CD4-positive, alpha-beta T cell (primary cell): ENCODE measurements around the gene ROCK1. TPM values are rescaled to one million over a fixed set of nuclear protein-coding genes. Genes with fewer than 3 reads are reported as not detected.

Source experiments
- ATAC-seq: fragments of 200-7000 bp; cut with Tn5 transposase; one replicate; pipeline ENCODE4 v1.10.0; 2022; ENCODE audit warnings: mild to moderate bottlenecking; ENCODE audit not compliant: poor library complexity
- CTCF ChIA-PET: fragments of 350-600 bp; sonication (Branson Sonifier 250); formaldehyde crosslinking; loops from one replicate; lab custom pipeline; 2021; ENCODE audit warnings: antibody characterized with exemption, inconsistent platforms; lab: Charles Lee
- POLR2A ChIA-PET: fragments of 350-600 bp; sonication (Branson Sonifier 250); formaldehyde crosslinking; loops from one replicate; lab custom pipeline; 2021; ENCODE audit warnings: antibody characterized with exemption, inconsistent platforms; lab: Charles Lee
- DNase-seq, 14 experiments: peaks; one replicate each; pipeline ENCODE4 v3.0.0-alpha.2; 2013 to 2020; ENCODE audit warnings: mixed read lengths in 2 of 14
- H3K27ac ChIP-seq, 2 donors: one replicate each; pipeline versions ENCODE4 v1.5.1 to v1.7.0; 2013; ENCODE audit warnings: low read length in 2 of 2, low read depth in 1 of 2, mild to moderate bottlenecking in 1 of 2
- H3K27me3 ChIP-seq, 2 experiments: 1 replicate in 1 of 2; 2 replicates in 1 of 2; pipeline versions ENCODE4 v1.6.1 to v1.7.0; 2013; ENCODE audit warnings: low read length in 2 of 2, control low read depth in 1 of 2, mild to moderate bottlenecking in 1 of 2, moderate library complexity in 1 of 2; ENCODE audit not compliant: insufficient read depth in 2 of 2, control insufficient read depth in 1 of 2
- H3K36me3 ChIP-seq: one replicate; pipeline ENCODE4 v1.6.1; 2013; ENCODE audit warnings: low read length, control low read depth; ENCODE audit not compliant: insufficient read depth
- H3K4me1 ChIP-seq: one replicate; pipeline ENCODE4 v1.6.1; 2013; ENCODE audit warnings: low read length, control low read depth; ENCODE audit not compliant: insufficient read depth
- H3K4me3 ChIP-seq: one replicate; pipeline ENCODE4 v1.5.1; 2013; ENCODE audit warnings: mild to moderate bottlenecking, low read length, moderate library complexity
- H3K9me3 ChIP-seq, 2 experiments: 1 replicate in 1 of 2; 2 replicates in 1 of 2; pipeline versions ENCODE4 v1.6.1 to v1.7.0; 2013; ENCODE audit warnings: low read length in 2 of 2, mild to moderate bottlenecking in 2 of 2, control low read depth in 1 of 2, moderate library complexity in 1 of 2; ENCODE audit not compliant: control insufficient read depth in 1 of 2, insufficient read depth in 1 of 2
- H3K27ac Mint-ChIP-seq: one replicate; pipeline ENCODE4 v1.8.0; 2020; ENCODE audit warnings: mixed read lengths
- H3K27me3 Mint-ChIP-seq: one replicate; pipeline ENCODE4 v1.8.0; 2021; ENCODE audit warnings: mixed read lengths
- H3K36me3 Mint-ChIP-seq: one replicate; pipeline ENCODE4 v1.8.0; 2021; ENCODE audit warnings: low read depth, mixed read lengths
- H3K4me1 Mint-ChIP-seq: one replicate; pipeline ENCODE4 v1.8.0; 2021; ENCODE audit warnings: low read depth, mixed read lengths
- H3K4me3 Mint-ChIP-seq: one replicate; pipeline ENCODE4 v1.8.0; 2020; ENCODE audit warnings: mild to moderate bottlenecking, mixed read lengths
- H3K9me3 Mint-ChIP-seq: one replicate; pipeline ENCODE4 v1.8.0; 2020; ENCODE audit warnings: mixed read lengths
- CTCF ChIP-seq: fragments of 200-600 bp; IDR thresholded peaks from one replicate; pipeline ENCODE4 v1.8.0; 2022; ENCODE audit warnings: antibody characterized with exemption, mild to moderate bottlenecking
- intact Hi-C, 2 experiments: fragments of 100-400 bp; cut with DNase I in 1 of 2; cut with micrococcal nuclease in 1 of 2; formaldehyde crosslinking; loops; one replicate each; pipeline versions ENCODE4 v1.15.1 to v1.9.0; 2023 to 2025; cut with DNase I, micrococcal nuclease
- total RNA-seq, 174 experiments: library from RNA in 2 of 174; stranded (reverse) in 2 of 174; gene quantifications; one replicate each; pipeline ENCODE4 v1.2.3 and lab custom pipeline; 2021 to 2026

Gene ROCK1
- total RNA-seq, 2 experiments from 2014 or later = 85.5 to 91.2 TPM

DNA sequence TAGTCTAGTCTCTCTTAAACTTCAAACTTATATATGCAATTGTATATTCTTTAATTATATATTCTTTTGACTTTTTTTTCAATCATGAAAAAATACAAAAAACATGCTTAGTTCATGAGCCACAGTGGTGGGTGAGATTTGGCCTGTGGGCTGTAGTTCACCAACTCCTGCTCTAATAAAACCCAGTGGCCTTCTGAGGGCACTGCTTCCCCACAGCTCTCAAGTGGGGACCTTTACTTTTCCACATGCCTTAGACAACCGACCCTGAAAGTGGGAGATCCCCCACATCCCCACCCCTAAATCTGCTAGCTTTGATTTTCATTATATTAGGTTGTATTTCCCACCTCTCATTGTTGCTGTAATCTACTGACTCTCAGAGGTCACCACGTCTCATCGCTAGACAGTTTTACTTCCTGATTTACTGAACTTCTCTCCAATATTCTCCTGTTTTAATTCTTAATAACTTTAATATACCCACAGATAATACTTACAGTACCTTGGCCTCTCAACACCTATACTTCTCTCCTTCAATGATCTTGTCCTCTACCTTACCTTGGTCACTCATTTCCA, 57.3 kb downstream of the ROCK1 start:
- ATAC-seq (no peak), DNase-seq (no peak)
- TF ChIP-seq CTCF = no peak
- POLR2A ChIA-PET = no interaction called here
- Histone ChIP-seq H3K4me1 (peaks cover 7% of the 10 kb centered on the region), H3K27me3 (no peaks in the 10 kb centered on the region), H3K36me3 (no peaks in the 10 kb centered on the region), H3K4me3 (no peak overlapping the region), H3K27ac (no peak overlapping the region), H3K9me3 (no peaks in the 10 kb centered on the region)
- CTCF ChIA-PET = interaction anchor here (0.6 to 1.8 kb wide), 2 partner anchors 9 to 38 kb away, joined by 3 to 4 read pairs; no protein-coding TSS in a partner anchor
- H3K4me1 Mint-ChIP-seq = peaks cover 48% of the 10 kb centered on the region
- no peak overlapping the region for H3K4me3 Mint-ChIP-seq
- no peak overlapping the region for H3K27ac Mint-ChIP-seq
- H3K9me3 Mint-ChIP-seq = no peaks in the 10 kb centered on the region
- peaks cover 9% of the 10 kb centered on the region for H3K36me3 Mint-ChIP-seq
- intact Hi-C loops = loop anchor here in 1 of 2 experiments (5.0 kb wide), 1 partner anchor 42 kb away; no protein-coding TSS in a partner anchor
- H3K27me3 Mint-ChIP-seq = no peaks in the 10 kb centered on the region

DNA sequence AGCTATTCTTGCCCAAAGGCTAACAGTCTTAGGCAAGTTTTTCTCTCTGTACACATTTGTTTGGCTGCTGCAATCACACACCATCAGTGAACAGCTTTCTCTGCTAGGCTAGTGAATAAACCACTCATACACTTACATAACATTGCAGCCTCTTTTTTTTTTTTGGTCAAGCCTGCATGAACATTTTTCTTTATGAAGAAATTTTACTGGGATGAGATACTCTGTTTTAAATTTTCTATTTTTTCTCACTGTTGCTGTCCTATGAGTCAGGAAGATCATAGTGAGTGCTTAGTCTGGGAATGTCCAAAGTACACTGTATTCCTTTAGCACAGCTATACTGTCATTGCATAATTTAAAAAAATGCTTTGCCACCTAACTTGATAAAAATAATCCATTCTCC, 58.5 kb downstream of the ROCK1 start:
- H3K27ac ChIP-seq = no peak overlapping the region

GRCh38 chr18:21052385-21052784, 59.2 kb downstream of the ROCK1 start:
- intact Hi-C loops = loop anchor here in 1 of 2 experiments (5.0 kb wide), 1 partner anchor 40 kb away; no protein-coding TSS in a partner anchor
- ChIA-PET POLR2A (no interaction called here), CTCF (interaction anchor here (1.8 kb wide), 1 partner anchor 11 kb away, joined by 4 read pairs; no protein-coding TSS in a partner anchor)
- peaks cover 20% of the 10 kb centered on the region for H3K36me3 Mint-ChIP-seq
- no peaks in the 10 kb centered on the region for H3K27me3 ChIP-seq
- H3K4me1 ChIP-seq = peaks cover 7% of the 10 kb centered on the region
- H3K36me3 ChIP-seq = peaks cover 4% of the 10 kb centered on the region
- TF ChIP-seq CTCF = no peak
- no peaks in the 10 kb centered on the region for H3K9me3 Mint-ChIP-seq
- H3K9me3 ChIP-seq = no peaks in the 10 kb centered on the region
- peaks cover 54% of the 10 kb centered on the region for H3K4me1 Mint-ChIP-seq
- H3K27me3 Mint-ChIP-seq = no peaks in the 10 kb centered on the region
- H3K27ac Mint-ChIP-seq = peak overlapping the region; percentile 37
- DNase-seq = no peak
- H3K27ac ChIP-seq = no peak overlapping the region
- no peak for ATAC-seq
- H3K4me3 ChIP-seq = no peak overlapping the region
- H3K4me3 Mint-ChIP-seq = no peak overlapping the region

More for the DNA sequence above, 58.5 kb downstream of the ROCK1 start:
- Histone ChIP-seq H3K4me3 (no peak overlapping the region), H3K9me3 (no peaks in the 10 kb centered on the region), H3K36me3 (peaks cover under 1% of the 10 kb centered on the region), H3K4me1 (peaks cover 7% of the 10 kb centered on the region), H3K27me3 (no peaks in the 10 kb centered on the region)
- Mint-ChIP-seq H3K4me3 (no peak overlapping the region), H3K27me3 (no peaks in the 10 kb centered on the region), H3K4me1 (peaks cover 49% of the 10 kb centered on the region), H3K36me3 (peaks cover 13% of the 10 kb centered on the region), H3K9me3 (no peaks in the 10 kb centered on the region), H3K27ac (peak overlapping the region; percentile 9)
- intact Hi-C loops = loop anchor here in 1 of 2 experiments (5.0 kb wide), 1 partner anchor 41 kb away; no protein-coding TSS in a partner anchor
- DNase-seq (no peak), ATAC-seq (no peak)
- POLR2A ChIA-PET = no interaction called here
- CTCF ChIA-PET = interaction anchor here (1.8 kb wide), 1 partner anchor 10 kb away, joined by 4 read pairs; no protein-coding TSS in a partner anchor
- TF ChIP-seq CTCF = no peak
